ENCODE results near the gene SRRM5.
"Not testable (repeated sequence)": the region's sequence is repeated elsewhere in the genome, so short reads cannot be mapped to it uniquely, and the experiment has no call there.

Gene SRRM5

GRCh38 chr19:43611788-43612187, at the start of gene SRRM5:
SRRM5 (plus strand) TSS chr19:43612088; CDS start chr19:43612122, 34 bp downstream.
- in situ Hi-C loops (cut with HindIII; ENCODE audit: low sequenced_read_pairs) = no loop called here

GRCh38 chr19:43562226-43562697, 49.6 kb upstream of the SRRM5 start:
- in situ Hi-C loops (cut with HindIII; ENCODE audit: low sequenced_read_pairs) = no loop called here

DNA sequence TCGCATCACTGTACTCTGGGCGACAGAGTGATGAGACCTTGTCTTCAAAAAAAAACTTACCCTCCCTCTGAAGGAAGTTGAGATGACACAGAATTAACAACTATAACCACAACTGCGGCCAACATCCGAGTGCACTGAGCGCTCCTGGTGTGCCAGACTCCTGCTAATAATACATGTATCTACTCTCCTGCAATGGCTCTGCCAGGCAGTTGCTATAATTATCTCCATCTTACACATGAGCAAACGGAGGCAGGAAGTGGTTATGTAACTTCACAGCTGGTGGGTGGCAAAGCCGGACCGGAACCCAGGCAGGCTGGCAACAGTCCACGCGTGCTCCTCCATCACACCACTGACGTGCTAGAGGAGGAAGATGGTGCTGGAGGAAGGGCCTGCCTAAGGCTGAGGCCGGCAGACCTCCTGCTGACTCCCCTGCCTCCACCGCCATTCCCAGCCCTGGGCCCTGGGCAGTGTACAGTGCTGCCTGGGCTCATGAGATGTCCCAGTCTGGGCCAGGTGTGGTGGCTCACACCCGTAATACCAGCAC, 49.1 kb upstream of the SRRM5 start:
- in situ Hi-C loops (cut with HindIII; ENCODE audit: low sequenced_read_pairs) = no loop called here

DNA sequence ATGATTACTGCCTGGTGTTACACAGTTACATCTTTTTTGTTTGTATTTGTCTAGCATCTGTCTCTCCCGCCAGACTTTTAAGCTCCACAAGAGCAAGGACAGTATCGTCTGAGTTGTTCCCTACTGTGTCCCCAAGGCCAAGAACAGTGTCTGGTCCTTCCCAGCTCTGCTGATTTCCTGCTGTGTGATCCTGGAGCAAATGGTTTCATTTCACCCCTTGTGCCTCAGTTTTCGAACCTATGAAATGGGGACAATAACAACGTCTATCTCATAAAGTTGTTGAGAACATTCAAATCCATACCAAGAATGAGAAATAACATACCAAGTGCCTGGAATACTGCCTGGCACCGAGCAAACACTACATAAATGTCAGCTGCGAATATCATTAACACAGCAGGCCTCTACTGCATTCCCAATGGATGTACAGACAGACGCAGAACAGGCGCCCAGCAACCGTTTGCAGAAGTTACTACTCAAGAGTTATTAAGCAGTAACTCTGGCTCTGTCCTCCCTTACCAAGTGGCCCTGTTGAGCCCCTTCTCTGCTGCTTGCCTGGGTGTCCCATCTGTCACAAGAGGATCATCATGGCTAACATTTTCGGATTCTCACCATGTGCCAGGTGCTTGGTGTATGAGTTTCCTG, 48.0 kb upstream of the SRRM5 start:
- in situ Hi-C loops (cut with HindIII; ENCODE audit: low sequenced_read_pairs) = no loop called here

GRCh38 chr19:43564800-43565199, 47.1 kb upstream of the SRRM5 start:
- in situ Hi-C loops (cut with HindIII; ENCODE audit: low sequenced_read_pairs) = no loop called here

GRCh38 chr19:43569657-43570056, 42.2 kb upstream of the SRRM5 start:
- in situ Hi-C loops (cut with HindIII; ENCODE audit: low sequenced_read_pairs) = no loop called here

GRCh38 chr19:43570174-43570791, 41.6 kb upstream of the SRRM5 start:
- in situ Hi-C loops (cut with HindIII; ENCODE audit: low sequenced_read_pairs) = no loop called here

DNA sequence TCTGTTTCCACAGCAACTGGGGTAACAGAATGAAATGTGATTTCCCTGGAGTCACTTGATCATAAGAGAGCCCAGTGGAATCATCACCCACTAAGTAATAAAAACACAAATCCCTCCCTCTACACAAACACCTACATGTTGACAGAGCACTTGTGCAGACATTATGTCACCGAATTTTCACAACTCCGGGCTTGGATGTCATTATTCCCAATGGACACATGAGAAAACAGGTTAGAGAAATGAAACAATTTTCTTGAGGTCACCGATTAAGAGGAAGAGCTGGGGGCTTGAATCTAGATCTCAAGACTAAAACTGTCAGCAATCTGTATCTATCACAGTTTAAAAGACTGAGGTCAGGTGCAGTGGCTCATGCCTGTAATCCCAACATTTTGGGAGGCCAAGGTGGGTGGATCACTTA, 39.7 kb upstream of the SRRM5 start:
- in situ Hi-C loops (cut with HindIII; ENCODE audit: low sequenced_read_pairs) = no loop called here

- in situ Hi-C loops (cut with HindIII; ENCODE audit: low sequenced_read_pairs) = loop anchor here (5.0 kb wide), 1 partner anchor 37 kb away; no protein-coding TSS in a partner anchor
These were observed 37.3 kb upstream of the SRRM5 start for GRCh38 chr19:43574424-43575155.

- in situ Hi-C loops (cut with HindIII; ENCODE audit: low sequenced_read_pairs) = loop anchor here (5.0 kb wide), 1 partner anchor 38 kb away; no protein-coding TSS in a partner anchor
These were observed 36.5 kb upstream of the SRRM5 start, which contains the start of the genes PINLYP and XRCC1 for GRCh38 chr19:43575156-43575950. PINLYP (plus strand) TSS chr19:43575801; CDS start chr19:43577192, 1,391 bp downstream. XRCC1 (minus strand) TSS chr19:43575527; CDS start chr19:43575458, 69 bp downstream.

- in situ Hi-C loops (cut with HindIII; ENCODE audit: low sequenced_read_pairs) = loop anchor here (5.0 kb wide), 1 partner anchor 39 kb away; no protein-coding TSS in a partner anchor
These were observed 35.7 kb upstream of the SRRM5 start for GRCh38 chr19:43575955-43576878.

DNA sequence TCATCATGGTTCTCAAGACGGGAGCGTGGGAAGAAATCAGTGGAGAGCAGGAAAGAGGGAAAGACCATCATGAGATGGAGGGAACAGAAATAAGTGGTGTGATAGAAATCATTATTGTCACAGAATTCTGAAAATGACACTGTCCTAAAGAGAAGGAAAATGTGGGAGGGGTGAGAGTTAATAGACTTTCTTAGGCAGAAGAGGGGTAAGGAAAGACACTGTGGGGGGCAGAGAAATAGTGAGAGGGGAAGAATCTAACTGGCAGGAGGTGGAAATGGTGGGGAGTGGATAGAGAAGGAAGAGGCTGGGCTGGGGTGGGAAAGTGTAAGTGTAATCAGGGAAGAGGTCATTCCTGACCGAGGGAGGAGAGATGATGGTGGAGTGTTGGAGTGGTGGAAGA, 33.1 kb upstream of the SRRM5 start:
- in situ Hi-C loops (cut with HindIII; ENCODE audit: low sequenced_read_pairs) = loop anchor here (5.0 kb wide), 1 partner anchor 41 kb away; no protein-coding TSS in a partner anchor

DNA sequence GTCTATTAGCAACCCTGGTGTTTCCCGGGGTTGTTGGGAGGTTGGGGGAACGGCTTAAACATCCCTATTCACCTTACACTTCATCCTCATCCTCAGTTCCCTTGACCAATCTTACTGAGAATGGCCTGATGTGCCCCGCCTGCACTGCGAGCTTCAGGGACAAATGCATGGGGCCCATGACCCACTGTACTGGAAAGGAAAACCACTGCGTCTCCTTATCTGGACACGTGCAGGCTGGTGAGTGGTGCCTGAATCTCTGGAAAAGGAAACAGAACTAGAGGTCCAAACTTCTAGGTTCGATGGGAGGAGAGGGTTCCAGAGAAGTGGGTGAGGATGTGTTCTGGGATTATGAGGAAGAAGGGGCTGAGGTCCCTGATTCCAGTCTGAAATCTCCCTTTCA, 30.4 kb upstream of the SRRM5 start:
- in situ Hi-C loops (cut with HindIII; ENCODE audit: low sequenced_read_pairs) = no loop called here

DNA sequence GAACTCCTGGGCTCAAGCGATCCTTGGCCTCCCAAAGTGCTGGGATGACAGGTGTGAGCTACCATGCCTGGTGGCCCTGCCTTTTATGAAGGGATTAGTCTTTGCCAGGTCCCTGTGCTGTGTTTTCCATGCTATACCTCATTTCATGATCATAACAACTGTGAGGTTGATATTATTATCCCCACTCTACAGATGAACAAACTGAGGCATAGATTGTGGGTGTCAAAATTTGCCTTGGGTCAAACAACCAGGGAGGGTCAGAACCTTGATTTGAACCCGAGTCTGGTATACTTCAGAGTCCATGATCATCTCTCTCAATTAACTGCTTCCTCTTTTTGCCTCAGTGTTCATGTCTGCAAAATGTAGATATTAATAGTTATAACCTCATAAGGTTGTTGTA, 29.4 kb upstream of the SRRM5 start:
- in situ Hi-C loops (cut with HindIII; ENCODE audit: low sequenced_read_pairs) = no loop called here

DNA sequence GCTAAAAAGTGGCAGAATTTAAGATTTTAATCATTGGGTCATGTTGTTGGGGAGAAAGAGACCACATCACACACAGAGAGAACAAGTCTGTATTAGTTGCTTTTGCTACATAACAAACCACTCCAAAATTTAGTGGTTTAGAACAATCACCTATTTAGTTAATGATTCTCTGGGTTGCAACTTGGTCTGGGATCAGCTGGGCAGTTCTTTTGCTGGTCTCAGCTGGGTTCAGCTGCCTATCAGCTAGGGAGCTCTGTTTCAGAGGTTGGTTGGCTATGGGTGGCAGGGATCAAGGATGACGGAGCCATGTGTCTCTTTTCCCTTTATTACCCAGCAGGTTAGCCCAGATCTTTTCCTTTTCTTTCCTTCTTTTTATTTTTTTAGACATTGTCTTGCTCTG, 27.4 kb upstream of the SRRM5 start:
- in situ Hi-C loops (cut with HindIII; ENCODE audit: low sequenced_read_pairs) = no loop called here

DNA sequence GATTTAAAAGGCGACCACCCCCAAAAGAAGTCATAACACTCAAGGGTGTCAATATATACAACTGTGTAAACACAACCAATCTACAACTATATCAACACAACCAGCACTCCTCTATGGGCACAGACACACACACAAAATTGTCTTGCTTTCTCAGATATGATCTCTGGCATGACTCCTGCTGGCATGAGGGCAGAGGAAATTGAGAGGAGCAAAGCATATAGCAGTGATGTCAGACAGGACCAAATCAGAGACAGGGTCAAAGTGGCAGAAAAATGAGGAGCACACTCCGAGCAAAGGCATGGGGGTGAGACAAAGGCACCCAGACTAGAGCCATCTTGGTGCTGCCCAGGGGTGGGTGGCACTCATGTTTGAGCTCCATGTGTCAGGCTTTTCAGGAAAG, 25.5 kb upstream of the SRRM5 start:
- in situ Hi-C loops (cut with HindIII; ENCODE audit: low sequenced_read_pairs) = no loop called here

GRCh38 chr19:43587029-43587428, 24.9 kb upstream of the SRRM5 start:
- in situ Hi-C loops (cut with HindIII; ENCODE audit: low sequenced_read_pairs) = not testable (repeated sequence)

GRCh38 chr19:43589277-43589676, 22.6 kb upstream of the SRRM5 start:
- in situ Hi-C loops (cut with HindIII; ENCODE audit: low sequenced_read_pairs) = no loop called here

- in situ Hi-C loops (cut with HindIII; ENCODE audit: low sequenced_read_pairs) = no loop called here
These were observed 22.2 kb upstream of the SRRM5 start for GRCh38 chr19:43589678-43590077.
